HEK293T (cell line): Measurements from ENCODE around the gene SYTL4.

Experiments used
- CTCF ChIA-PET: fragments of 350-600 bp; formaldehyde crosslinking; extraction: SDS; loops from one replicate; lab custom pipeline; 2021; ENCODE audit warnings: antibody characterized with exemption, inconsistent platforms; lab: Yijun Ruan, JAX
- POLR2A ChIA-PET: fragments of 350-600 bp; formaldehyde crosslinking; extraction: SDS; loops from one replicate; lab custom pipeline; 2020; ENCODE audit warnings: antibody characterized with exemption, inconsistent platforms; lab: Yijun Ruan, JAX
- DNase-seq: peaks from one replicate; pipeline ENCODE4 v3.0.0; 2012; ENCODE audit warnings: mixed read lengths; ENCODE audit errors: extremely low spot score
- ARNT ChIP-seq: fragments of 450-650 bp; IDR thresholded peaks from 2 replicates; pipeline ENCODE4 v1.6.1; 2017; ENCODE audit warnings: mild to moderate bottlenecking
- BHLHE40 ChIP-seq: fragments of 450-650 bp; IDR thresholded peaks from 2 replicates; pipeline ENCODE4 v1.6.1; 2016; ENCODE audit warnings: mild to moderate bottlenecking, moderate library complexity, borderline replicate concordance
- CTBP1 ChIP-seq: fragments of 450-650 bp; IDR thresholded peaks from 2 replicates; pipeline ENCODE4 v1.6.1; 2016; ENCODE audit warnings: borderline replicate concordance
- ELF4 ChIP-seq: fragments of 450-650 bp; IDR thresholded peaks from 2 replicates; pipeline ENCODE4 v1.6.1; 2017; ENCODE audit warnings: antibody characterized with exemption
- FOXA1 ChIP-seq: fragments of 450-650 bp; IDR thresholded peaks from 2 replicates; pipeline ENCODE4 v1.6.1; 2016; ENCODE audit warnings: mild to moderate bottlenecking
- FOXK2 ChIP-seq: fragments of 450-650 bp; IDR thresholded peaks from 2 replicates; pipeline ENCODE4 v1.6.1; 2016; ENCODE audit warnings: mild to moderate bottlenecking
- FOXM1 ChIP-seq: fragments of 450-650 bp; IDR thresholded peaks from 2 replicates; pipeline ENCODE4 v1.6.1; 2017; ENCODE audit warnings: mild to moderate bottlenecking, borderline replicate concordance
- HDGF ChIP-seq: fragments of 450-650 bp; IDR thresholded peaks from 2 replicates; pipeline ENCODE4 v1.6.1; 2017; ENCODE audit warnings: antibody characterized with exemption, borderline replicate concordance
- L3MBTL2 ChIP-seq: fragments of 450-650 bp; conservative IDR thresholded peaks from 2 replicates; pipeline ENCODE4 v1.6.1; 2016; ENCODE audit warnings: mild to moderate bottlenecking
- LEF1 ChIP-seq: fragments of 450-650 bp; IDR thresholded peaks from 2 replicates; pipeline ENCODE4 v1.6.1; 2017; ENCODE audit warnings: mild to moderate bottlenecking, borderline replicate concordance
- NFRKB ChIP-seq: fragments of 450-650 bp; IDR thresholded peaks from 2 replicates; pipeline ENCODE4 v1.6.1; 2016; ENCODE audit warnings: mild to moderate bottlenecking, moderate library complexity
- SP1 ChIP-seq: fragments of 450-650 bp; IDR thresholded peaks from 2 replicates; pipeline ENCODE4 v1.6.1; 2017
- SUZ12 ChIP-seq: fragments of 450-650 bp; IDR thresholded peaks from 2 replicates; pipeline ENCODE4 v1.6.1; 2016; ENCODE audit warnings: mild to moderate bottlenecking
- TARDBP ChIP-seq: fragments of 450-650 bp; IDR thresholded peaks from 2 replicates; pipeline ENCODE4 v1.6.1; 2016
- ZNF384 ChIP-seq: fragments of 450-650 bp; IDR thresholded peaks from 2 replicates; pipeline ENCODE4 v1.6.1; 2016

SYTL4 gene

GRCh38 chrX:100635989-100636320 lies 96.0 kb downstream of the SYTL4 start:
- TF ChIP-seq SUZ12 (no peak), ARNT (no peak), NFRKB (no peak), ELF4 (no peak), L3MBTL2 (no peak), FOXA1 (no peak), CTBP1 (no peak), BHLHE40 (no peak), FOXK2 (no peak), LEF1 (no peak), TARDBP (no peak)
- DNase-seq: no peak
- CTCF ChIA-PET: interaction anchor here (0.6 to 2.1 kb wide), 4 partner anchors 10 to 126 kb away, joined by 3 to 14 read pairs (median 10); no protein-coding TSS in a partner anchor
- POLR2A ChIA-PET: interaction anchor here (1.8 to 1.9 kb wide), 2 partner anchors 21 to 54 kb away, joined by 4 to 6 read pairs; no protein-coding TSS in a partner anchor

DNA sequence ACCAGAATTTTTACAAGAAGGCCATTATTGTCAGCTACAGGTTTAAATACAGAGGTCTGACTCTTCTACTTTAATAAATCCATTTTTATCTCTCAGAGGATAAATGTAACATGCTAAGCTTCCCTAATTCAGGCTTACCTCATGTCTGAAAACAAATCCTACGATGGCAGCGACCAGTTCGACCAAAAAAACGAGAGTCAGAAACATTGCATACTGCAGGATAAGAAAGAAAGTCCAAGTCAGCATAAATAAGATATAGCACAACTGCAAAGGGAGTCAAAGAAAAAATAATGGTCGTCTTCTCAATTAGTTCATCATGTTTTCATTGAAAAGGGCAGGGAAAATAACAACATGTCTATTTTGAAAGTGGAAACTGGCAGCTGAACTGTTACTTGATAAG lies 96.9 kb downstream of the SYTL4 start:
- TF ChIP-seq FOXM1 (no peak), ZNF384 (no peak), SP1 (no peak), NFRKB (no peak), HDGF (no peak), BHLHE40 (no peak), ARNT (no peak)
- ChIA-PET POLR2A (no interaction called here), CTCF (no interaction called here)
- no peak for DNase-seq

- POLR2A ChIA-PET: no interaction called here
- TF ChIP-seq LEF1: no peak
- no peak for TF ChIP-seq ELF4
- CTCF ChIA-PET: interaction anchor here (2.3 kb wide), 1 partner anchor 11 kb away, joined by 10 read pairs; no protein-coding TSS in a partner anchor
- no peak for DNase-seq
Measured at GRCh38 chrX:100625985-100626491, 105.9 kb downstream of the SYTL4 start.
